K562 (cell line): ENCODE measurements around the gene SLC26A1. TPM values are rescaled to one million over a fixed set of nuclear protein-coding genes. Genes with fewer than 3 reads are reported as not detected.

ENCODE experiments used
- PYGO2 ChIP-seq: fragments of 450-650 bp; IDR thresholded peaks from 2 replicates; pipeline ENCODE4 v1.6.1; 2016; ENCODE audit warnings: mild to moderate bottlenecking, missing genetic modification characterization, moderate library complexity, missing compliant biosample characterization
- REST ChIP-seq, 2 experiments: fragments of 450-650 bp; formaldehyde crosslinking in 1 of 2; IDR thresholded peaks; 2 replicates each; pipeline versions ENCODE4 v1.4.0 to v1.6.1; 2014 to 2020; ENCODE audit warnings: mild to moderate bottlenecking in 2 of 2, borderline replicate concordance in 1 of 2, low read depth in 1 of 2
- SIN3B ChIP-seq: fragments of 450-650 bp; IDR thresholded peaks from 2 replicates; pipeline ENCODE4 v1.6.1; 2017; ENCODE audit warnings: low read depth, mild to moderate bottlenecking, moderate library complexity
- polyA plus RNA-seq, 8 experiments: library from polyadenylated mRNA; depleted of rRNA in 4 of 8; stranded (reverse) in 5 of 8; unstranded in 3 of 8; fragments of >200 nt; fragmentation: Nextera tagmentation in 2 of 8; fragmentation: Illumina TruSeq in 1 of 8; extraction: Ambion mirVana in 2 of 8; extraction: Trizol in 1 of 8; gene quantifications; 2 replicates each; pipeline versions ENCODE4 v1.2.1 to v1.2.3, GENCODE V29; 2011 to 2014; ENCODE audit warnings: inconsistent platforms in 1 of 8, missing spikeins in 1 of 8
- total RNA-seq, 7 experiments: library from RNA; depleted of rRNA in 6 of 7; stranded (reverse); fragments of >200 nt in 6 of 7; fragmentation: Illumina TruSeq in 2 of 7; extraction: Trizol in 2 of 7; gene quantifications; 2 replicates each; pipeline versions ENCODE4 v1.2.1 to v1.2.3, GENCODE V29; 2011 to 2021; ENCODE audit warnings: low replicate concordance in 1 of 7
- TF ChIP-seq, protein P1 (sequence below): fragments of 450-650 bp; IDR thresholded peaks from 2 replicates; pipeline ENCODE4 v1.6.1; 2018; ENCODE audit not compliant: partially characterized antibody
- TF ChIP-seq, protein P2 (sequence below), 3 experiments: fragments of 200-800 bp in 1 of 3; sonication (Bioruptor generic) in 1 of 3; sonication (generic) in 1 of 3; formaldehyde crosslinking in 1 of 3; IDR thresholded peaks; 2 replicates each; pipeline versions ENCODE4 v1.6.1 to v1.8.0; 2016 to 2022; ENCODE audit warnings: mild to moderate bottlenecking in 2 of 3, missing compliant biosample characterization in 2 of 3, missing genetic modification characterization in 2 of 3, missing genetic modification reagents in 1 of 3
- TF ChIP-seq, protein P3 (sequence below): sonication (generic); formaldehyde crosslinking; IDR thresholded peaks from 2 replicates; pipeline ENCODE4 v1.8.0; 2023; ENCODE audit warnings: missing genetic modification reagents, mild to moderate bottlenecking, borderline replicate concordance

Gene SLC26A1
- total and polyA plus RNA-seq, 9 of the 15 experiments (the other 6 are each of a cell fraction or from before 2014, with no cell fraction given): 0.11 to 4.2 (median 0.95) TPM

DNA sequence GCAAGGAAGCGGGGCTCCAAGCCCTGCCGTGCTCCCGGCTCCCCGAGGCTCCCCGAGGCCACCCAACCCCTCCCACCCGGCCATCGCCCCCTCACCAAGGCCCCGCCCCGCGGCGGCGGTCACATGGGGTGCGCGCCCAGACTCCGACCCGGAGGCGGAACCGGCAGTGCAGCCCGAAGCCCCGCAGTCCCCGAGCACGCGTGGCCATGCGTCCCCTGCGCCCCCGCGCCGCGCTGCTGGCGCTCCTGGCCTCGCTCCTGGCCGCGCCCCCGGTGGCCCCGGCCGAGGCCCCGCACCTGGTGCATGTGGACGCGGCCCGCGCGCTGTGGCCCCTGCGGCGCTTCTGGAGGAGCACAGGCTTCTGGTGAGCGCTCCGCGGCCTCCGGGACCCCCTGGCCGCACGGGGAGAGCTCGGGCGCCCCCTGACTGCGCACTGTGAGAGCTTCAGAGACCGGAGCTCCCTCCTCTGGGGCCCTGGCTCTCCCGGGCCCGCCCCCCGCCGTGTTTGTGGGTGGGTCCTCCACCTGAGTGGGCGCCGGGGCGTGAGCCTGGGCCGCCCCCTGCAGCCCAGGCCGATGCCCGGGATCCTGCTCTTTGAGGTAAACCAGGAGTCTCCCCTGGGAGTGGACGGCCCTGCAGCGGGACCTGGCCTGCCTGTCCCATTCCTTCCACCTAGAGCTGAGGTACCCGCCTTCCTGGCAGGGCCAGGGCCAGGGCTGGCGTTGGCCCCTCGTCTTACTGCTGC, 6.2 kb downstream of the SLC26A1 start, which contains the start of gene IDUA (continued):
- TF ChIP-seq REST (IDR thresholded peaks at IDR 0.05; ENCODE audit: borderline replicate concordance) (peak; percentile 81), REST (CRISPR knock-in tag; IDR thresholded peaks at IDR 0.05; ENCODE audit: low read depth) (peak; percentile 79), PYGO2 (tag) (no peak), SIN3B (peak; percentile 80)
- TF ChIP-seq, protein P1, sequence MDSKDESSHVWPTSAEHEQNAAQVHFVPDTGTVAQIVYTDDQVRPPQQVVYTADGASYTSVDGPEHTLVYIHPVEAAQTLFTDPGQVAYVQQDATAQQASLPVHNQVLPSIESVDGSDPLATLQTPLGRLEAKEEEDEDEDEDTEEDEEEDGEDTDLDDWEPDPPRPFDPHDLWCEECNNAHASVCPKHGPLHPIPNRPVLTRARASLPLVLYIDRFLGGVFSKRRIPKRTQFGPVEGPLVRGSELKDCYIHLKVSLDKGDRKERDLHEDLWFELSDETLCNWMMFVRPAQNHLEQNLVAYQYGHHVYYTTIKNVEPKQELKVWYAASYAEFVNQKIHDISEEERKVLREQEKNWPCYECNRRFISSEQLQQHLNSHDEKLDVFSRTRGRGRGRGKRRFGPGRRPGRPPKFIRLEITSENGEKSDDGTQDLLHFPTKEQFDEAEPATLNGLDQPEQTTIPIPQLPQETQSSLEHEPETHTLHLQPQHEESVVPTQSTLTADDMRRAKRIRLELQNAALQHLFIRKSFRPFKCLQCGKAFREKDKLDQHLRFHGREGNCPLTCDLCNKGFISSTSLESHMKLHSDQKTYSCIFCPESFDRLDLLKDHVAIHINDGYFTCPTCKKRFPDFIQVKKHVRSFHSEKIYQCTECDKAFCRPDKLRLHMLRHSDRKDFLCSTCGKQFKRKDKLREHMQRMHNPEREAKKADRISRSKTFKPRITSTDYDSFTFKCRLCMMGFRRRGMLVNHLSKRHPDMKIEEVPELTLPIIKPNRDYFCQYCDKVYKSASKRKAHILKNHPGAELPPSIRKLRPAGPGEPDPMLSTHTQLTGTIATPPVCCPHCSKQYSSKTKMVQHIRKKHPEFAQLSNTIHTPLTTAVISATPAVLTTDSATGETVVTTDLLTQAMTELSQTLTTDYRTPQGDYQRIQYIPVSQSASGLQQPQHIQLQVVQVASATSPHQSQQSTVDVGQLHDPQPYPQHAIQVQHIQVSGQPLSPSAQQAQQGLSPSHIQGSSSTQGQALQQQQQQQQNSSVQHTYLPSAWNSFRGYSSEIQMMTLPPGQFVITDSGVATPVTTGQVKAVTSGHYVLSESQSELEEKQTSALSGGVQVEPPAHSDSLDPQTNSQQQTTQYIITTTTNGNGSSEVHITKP: no peak
- TF ChIP-seq, protein P2, sequence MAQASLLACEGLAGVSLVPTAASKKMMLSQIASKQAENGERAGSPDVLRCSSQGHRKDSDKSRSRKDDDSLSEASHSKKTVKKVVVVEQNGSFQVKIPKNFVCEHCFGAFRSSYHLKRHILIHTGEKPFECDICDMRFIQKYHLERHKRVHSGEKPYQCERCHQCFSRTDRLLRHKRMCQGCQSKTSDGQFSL (CRISPR knock-in tag; IDR thresholded peaks at IDR 0.05): no peak
- TF ChIP-seq, protein P2 (tag; IDR thresholded peaks at IDR 0.05): no peak
- TF ChIP-seq, protein P3, sequence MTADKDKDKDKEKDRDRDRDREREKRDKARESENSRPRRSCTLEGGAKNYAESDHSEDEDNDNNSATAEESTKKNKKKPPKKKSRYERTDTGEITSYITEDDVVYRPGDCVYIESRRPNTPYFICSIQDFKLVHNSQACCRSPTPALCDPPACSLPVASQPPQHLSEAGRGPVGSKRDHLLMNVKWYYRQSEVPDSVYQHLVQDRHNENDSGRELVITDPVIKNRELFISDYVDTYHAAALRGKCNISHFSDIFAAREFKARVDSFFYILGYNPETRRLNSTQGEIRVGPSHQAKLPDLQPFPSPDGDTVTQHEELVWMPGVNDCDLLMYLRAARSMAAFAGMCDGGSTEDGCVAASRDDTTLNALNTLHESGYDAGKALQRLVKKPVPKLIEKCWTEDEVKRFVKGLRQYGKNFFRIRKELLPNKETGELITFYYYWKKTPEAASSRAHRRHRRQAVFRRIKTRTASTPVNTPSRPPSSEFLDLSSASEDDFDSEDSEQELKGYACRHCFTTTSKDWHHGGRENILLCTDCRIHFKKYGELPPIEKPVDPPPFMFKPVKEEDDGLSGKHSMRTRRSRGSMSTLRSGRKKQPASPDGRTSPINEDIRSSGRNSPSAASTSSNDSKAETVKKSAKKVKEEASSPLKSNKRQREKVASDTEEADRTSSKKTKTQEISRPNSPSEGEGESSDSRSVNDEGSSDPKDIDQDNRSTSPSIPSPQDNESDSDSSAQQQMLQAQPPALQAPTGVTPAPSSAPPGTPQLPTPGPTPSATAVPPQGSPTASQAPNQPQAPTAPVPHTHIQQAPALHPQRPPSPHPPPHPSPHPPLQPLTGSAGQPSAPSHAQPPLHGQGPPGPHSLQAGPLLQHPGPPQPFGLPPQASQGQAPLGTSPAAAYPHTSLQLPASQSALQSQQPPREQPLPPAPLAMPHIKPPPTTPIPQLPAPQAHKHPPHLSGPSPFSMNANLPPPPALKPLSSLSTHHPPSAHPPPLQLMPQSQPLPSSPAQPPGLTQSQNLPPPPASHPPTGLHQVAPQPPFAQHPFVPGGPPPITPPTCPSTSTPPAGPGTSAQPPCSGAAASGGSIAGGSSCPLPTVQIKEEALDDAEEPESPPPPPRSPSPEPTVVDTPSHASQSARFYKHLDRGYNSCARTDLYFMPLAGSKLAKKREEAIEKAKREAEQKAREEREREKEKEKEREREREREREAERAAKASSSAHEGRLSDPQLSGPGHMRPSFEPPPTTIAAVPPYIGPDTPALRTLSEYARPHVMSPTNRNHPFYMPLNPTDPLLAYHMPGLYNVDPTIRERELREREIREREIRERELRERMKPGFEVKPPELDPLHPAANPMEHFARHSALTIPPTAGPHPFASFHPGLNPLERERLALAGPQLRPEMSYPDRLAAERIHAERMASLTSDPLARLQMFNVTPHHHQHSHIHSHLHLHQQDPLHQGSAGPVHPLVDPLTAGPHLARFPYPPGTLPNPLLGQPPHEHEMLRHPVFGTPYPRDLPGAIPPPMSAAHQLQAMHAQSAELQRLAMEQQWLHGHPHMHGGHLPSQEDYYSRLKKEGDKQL (CRISPR knock-in tag): no peak
